Endometrial microvascular endothelial cells (primary cell): ENCODE results near the gene MSL1. TPM values are rescaled to one million over a fixed set of nuclear protein-coding genes. Genes with fewer than 3 reads are reported as not detected.

Experiments used
- in situ Hi-C: cut with HindIII; loops from 2 replicates; pipeline ENCODE4 v1.10.0; 2017; ENCODE audit warnings: low sequenced_read_pairs, low pct_unique_long_range_greater_than_20kb; ENCODE audit errors: inconsistent ontology term
- total RNA-seq: library from RNA; depleted of rRNA; stranded (reverse); fragments of >200 nt; gene quantifications from one replicate; pipeline ENCODE4 v1.2.3, GENCODE V29; 2015; ENCODE audit errors: inconsistent ontology term

The MSL1 gene
- total RNA-seq, 1 donor from 2014 or later: 78.9 TPM

DNA sequence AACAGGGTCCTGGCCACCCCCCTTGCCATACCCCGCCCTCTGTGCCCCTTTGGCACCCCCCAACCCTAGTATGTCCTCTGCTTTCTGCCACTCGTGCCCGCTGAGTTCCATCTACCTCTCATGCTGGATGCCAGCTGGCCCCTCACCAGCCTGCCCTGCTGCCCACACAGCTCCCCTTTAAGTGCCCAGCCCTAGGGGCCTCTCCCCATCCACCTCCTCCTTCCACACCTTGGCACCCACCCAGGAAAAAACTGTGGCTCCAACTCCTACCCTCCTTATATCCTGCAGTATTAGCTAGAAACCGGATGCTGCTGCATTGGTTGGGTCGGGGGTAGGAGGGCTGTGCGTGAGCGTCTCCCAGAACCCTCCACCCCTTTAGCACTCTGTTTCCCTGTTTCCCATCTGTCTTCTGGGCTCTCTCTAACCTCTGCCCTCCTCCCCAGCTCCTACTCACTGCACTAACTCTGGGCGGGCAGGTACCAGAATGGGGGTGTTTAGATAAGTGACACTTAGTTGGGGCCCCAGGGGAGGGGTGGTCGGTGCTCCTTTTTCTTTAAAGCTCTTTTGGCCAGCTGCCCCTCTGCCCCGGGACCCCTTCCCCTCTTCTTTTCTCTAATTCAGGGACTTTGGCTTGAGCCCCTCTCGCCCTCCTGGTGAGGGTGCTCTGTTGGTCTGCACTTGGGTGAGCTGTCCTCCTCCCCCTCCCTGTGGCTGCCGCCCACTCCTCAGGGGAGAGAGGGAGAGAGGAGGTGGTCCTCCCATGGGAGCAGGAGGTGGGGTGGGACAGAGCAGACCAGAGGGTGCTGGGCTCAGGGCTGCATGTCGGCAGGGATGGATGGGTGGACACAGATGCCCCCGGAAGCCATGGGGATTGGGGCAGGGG lies 31.3 kb upstream of the MSL1 start:
- in situ Hi-C loops: no loop called here

DNA sequence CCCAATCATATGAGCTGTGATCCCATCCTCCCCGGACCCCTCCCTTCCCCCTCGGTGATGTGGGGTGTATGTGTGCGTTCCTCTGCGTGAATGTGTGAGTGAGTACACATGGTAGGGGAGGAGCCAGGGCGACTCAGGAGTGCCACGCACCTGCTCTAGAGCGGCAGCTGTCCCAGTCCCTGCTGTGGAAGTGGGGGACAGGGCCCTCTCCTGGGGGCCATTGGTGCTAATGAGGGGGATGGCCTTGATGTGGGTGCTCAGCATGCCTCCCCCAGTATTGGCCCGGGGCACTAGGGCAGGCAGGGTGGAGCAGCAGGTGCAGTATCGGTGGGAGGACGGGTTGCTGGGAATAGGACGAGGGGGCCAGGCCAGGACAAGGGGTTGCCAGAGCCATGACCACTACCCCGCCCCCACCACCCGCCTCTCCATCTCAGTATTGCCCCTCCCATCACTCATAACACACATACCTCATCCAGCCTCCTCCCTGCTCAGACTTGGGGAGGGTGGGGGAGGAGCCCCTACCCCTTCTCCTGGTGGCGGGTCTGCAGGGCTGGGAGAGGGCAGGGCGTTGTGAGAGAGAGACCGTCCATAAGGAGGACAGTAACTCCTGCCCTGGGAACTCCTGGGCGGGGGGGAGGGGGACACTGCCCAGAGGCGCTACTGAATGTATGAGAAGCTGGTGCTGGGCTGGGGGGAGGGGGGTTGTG lies 29.9 kb upstream of the MSL1 start:
- in situ Hi-C loops: no loop called here

DNA sequence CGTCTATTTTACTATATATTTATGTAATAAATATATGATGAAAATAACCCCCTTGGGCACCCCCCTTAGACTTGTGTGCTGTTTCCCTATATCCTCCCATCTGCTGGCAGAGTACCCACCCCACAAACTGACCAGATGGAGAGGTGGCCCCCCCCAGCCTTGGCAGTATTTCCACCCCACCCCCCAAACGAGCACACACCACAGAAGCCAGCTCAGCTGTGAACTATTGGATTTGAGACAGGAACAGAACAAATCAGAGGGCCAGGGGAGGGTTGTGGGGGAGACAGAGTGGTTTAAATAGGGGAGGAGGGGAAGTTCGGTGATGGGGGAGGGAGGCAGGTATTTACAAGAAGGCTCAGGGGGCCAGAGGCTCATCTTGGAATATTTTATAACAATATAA lies 29.2 kb upstream of the MSL1 start:
- in situ Hi-C loops: no loop called here

DNA sequence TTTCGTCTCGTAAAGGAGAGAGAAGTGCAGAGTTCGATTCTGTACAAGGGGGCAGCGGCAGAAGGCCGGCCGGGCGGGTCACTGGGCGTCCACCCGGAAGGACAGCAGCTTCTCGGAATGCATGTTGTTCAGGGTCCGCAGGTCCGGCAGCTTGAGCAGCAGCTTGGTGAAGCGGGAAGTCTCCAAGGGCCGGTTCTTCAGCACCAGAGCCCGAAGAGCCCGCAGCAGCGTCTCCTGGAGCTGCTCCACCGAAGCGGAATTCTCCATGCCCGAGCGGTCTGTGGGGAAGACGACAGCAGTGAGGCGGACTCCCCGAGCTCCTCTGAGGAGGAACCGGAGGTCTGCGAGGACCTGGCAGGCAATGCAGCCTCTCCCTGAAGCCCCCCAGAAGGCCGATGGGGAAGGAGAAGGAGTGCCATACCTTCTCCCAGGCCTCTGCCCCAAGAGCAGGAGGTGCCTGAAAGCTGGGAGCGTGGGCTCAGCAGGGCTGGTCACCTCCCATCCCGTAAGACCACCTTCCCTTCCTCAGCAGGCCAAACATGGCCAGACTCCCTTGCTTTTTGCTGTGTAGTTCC lies 28.7 kb upstream of the MSL1 start:
- in situ Hi-C loops: no loop called here

DNA sequence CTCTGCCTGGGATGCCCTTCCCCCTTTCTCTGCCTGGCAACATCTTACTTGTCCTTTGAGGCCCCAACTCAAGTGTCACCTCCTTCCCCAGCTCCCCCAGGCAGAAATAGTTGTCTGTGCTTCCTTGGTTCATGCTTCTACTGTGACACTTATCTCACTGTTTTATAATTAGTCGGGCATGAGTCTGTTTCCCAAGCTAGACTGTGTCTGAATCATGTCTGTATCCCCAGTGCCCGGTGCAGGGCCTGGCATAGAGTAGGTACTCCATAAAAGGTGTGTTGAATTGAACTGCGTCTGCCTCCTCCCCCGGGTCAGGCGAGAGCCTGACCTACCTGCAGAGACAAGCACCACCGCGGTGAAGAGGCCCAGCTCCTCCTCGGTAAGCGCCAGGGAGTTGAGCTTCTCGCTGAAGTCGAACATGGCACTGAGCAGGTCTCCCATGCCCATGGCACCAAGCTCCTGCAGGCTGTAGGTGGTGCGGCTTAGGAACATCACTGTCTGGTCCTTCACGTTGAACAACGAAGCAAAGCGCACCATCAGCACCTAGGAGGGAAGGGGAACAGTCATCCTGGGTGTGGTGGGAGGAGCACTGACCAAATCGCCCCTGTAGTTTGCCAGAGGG lies 28.1 kb upstream of the MSL1 start:
- in situ Hi-C loops: no loop called here

DNA sequence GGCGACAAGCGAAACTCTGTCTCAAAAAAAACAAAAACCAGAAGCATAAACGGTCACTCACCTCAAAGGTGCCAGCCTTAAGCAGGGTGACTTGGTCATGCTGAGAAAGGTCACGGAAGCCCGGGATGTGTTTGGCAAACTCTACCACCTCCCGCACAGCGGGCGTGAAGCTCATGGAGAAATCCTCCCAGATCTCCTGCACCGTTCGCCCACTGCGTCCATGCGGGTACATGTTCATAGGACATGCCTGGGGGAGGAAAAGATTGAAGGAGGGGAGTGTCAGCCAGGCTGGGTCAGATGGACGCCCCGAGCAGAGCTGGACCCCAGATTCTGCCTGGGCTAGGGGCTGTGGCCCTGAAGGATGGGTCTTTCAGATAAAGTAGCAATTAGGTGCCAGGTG lies 26.9 kb upstream of the MSL1 start:
- in situ Hi-C loops: no loop called here

DNA sequence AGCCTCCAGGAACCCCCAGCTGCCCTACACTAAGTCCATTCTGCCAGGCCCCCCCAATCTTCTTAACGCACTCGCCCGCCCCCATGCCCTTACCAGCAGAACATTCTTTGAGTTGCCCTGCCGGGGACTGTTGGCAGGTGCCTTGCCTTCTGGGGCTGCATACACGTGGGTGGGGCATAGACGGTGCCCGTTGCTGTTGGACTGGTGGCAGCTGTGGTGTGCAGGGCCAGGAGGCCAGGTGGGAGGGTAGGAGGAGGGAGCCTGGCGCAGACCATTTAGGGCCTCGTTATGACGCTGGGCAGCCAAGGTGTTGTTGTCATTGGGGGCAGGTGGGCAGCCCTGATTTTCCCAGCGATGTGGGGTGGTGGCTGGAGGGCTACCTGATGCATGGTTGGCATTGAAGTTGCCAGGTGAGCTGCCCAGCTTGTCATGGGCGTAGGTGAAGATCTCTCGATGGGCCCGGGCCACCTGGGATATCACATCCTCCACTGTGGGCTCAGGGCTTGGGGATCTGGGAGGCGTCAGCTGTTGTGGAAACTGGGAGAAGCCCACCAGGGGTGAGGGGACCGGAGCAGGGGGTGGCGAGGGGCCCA lies 26.3 kb upstream of the MSL1 start:
- in situ Hi-C loops: no loop called here

DNA sequence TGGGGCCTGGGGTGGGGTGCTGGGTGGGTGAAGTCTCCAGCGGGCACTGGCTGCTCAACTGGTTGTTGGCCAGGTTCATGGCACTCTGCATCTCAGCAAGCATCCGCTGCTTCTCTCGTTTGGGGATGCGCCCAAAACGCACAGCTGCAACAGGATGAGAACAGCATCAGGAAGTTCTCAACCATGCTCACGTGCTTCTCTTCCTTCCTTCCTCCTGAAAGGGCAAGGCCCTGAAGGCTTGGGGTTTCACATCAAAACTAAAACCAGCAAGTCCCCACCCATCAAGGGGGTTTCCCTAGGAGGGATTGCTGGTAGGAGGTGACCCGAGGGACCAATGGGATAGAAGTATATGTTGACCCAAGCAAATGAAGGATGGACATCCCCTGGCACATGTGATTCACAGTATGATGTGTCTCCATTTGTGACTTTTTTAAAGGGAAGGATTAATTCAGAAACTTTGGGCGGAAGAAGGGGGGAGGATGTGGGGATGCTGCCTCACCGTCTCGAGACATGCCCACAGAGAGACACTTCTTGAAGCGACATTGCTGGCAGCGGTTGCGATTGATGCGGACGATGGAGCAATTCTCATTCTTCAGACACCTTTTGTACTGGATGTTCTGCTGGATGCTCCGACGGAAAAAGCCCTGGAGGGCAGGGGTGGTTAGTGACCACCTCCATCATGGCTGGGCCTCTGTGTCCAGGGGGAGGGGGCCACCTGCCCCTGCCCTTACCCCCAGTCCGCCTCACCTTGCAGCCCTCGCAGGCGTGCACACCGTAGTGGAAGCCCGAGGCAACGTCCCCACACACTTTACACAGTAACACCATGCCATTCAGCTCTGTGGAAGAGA lies 25.6 kb upstream of the MSL1 start:
- in situ Hi-C loops: no loop called here

DNA sequence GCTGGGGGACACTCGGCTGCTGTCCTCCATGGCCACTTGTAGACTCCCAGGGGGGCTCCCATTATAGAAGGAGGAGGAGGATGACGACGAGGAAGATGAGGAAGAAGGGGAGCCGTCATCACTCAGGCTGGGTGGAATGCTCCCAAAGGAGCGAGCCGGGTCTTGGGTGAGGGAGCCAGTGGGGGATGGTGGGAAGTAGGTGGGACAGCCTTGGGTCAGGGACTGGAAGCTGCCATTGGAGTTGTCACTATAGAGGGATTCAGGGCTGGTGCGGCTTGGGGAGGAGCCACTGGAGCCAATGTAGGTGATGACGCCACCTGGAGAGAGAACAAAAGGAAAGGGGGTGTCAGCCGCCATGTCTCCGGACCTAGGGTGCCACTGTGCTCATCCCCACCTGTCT lies 24.7 kb upstream of the MSL1 start:
- in situ Hi-C loops: no loop called here

DNA sequence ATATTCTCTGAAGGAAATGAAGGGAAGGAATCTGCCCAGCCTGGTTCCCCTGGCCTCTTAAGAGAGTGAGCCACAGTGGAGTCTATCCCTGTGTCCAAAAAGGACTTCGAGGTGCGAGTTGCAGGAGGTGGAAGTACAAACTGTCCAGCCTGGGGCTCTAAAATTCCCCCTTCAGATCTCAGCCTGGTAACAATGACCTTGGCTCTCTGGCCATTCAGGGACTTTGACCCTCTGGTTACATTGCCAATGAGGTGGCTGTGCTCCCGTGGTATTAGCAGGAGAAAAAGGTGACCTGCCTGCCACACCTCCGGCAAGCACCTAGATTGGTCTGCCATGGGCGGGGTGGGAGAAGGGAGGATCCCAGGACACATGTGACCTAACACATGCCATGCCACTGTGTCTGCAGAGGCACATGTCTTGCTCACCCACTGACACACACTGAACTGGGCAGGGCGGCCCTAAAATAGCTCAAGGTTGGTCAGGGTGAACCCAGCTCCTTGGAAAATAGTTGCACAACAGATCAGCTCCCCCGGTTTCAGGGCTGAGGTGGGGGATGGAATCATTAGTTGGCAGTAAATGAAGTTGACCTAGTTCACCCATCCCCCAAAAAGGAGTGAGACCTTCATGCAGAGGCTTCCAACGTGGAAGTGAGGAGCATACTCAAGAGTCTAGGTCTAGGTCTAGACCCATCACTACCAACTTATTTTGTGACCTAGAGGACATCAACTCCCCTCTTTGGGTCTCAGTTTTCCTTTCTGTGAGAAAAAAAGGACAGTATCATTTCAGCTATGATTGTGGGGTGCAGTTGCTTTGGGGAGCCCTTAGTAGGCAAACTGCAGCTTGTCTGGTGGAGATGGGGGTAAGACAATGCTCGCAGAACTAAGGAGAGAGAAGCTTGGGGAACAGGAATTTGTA lies 23.6 kb upstream of the MSL1 start:
- in situ Hi-C loops: no loop called here

DNA sequence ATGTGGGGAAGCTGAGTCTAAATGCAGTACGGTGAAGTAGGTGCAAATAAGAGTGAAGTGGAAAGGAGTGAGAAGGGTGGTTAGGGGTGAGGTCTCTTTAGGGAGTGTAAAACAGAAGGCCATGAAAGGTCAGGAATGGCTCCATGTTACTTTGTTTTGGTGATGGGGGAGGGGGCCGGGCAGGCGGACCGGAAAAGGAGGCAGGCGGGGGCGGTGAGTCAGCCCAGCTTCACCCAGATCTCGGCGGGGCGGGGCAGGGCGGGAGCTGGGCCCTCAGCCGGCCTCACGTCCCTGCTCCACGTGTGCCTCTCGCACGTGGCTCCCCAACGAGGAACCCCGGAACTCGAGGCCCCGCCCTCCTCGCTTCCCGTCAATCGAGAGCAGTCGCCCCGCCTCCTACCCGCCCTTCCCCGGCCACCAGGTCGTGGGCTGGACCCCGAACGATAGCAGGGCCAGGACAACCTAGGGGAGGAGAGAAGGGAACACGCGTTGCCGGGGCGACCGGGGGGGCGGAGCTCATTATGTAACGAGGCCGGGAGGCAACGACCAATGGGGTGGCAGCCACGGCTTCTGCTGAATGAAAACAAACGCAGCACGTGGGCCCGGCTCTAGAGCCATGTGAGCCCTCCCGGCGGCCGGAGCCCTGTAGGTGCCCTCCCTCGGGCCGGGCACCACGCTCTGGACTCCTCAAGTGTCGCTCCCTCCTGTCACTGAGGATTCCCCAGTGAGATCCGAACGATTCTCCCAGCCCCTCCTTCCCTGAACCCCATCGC lies 22.7 kb upstream of the MSL1 start:
- in situ Hi-C loops: no loop called here

DNA sequence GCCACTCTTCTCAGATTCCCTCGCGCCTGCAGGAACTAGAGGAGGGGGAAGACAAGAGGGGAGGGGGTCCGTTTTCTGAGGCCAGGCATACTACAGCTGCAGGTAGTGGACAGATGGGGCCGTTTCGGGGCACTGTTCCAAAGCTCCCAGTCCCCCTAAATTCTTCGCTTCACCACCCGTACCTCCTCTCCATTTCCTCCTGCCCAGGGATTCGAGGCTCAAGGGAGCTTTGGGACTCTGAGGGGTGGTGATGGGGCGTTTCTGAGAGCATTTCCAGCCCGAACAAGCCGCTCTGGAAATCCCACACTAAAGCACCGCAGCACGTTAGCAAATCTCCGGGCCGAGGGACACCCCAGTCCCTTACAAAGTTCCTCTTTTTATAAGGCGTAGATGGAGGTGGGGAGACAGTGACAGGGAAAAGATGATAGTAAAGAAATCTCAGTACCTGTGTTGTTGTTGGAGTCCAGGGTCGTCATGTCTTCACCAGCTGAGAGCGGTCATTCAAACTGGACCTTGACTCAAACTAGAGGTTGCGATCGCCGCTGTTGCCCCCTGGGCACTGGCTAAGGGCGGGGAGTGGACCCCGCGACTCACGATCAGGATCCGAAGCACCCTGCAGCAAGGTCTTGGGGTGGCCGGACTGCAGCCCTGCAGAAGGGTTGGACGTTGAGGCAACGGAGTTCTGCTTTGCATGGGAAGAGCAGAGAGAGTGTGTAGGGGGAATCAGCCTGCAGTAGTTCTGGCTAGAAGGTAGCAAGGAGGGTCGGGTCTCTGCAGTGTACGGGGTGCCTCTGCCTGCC lies 22.0 kb upstream of the MSL1 start:
- in situ Hi-C loops: no loop called here

DNA sequence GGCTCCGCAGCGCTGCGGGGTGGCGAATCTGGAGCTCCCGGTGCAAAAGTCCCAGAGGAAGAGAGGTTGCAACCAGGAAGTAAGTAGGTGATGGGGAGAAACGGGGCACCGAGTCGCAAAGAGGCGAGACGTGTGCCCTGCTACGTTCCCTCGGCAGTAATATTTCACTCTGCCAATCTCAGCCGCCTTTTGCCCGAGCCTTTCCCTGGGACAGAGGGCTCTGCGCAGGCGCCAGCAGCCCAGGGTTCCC lies 21.4 kb upstream of the MSL1 start, which contains the start of gene NR1D1:
Gene NR1D1 (minus strand): TSS at position 171 of the 250 bp plus-strand sequence. CDS start 495 bp downstream, outside the sequence.
- in situ Hi-C loops: no loop called here

DNA sequence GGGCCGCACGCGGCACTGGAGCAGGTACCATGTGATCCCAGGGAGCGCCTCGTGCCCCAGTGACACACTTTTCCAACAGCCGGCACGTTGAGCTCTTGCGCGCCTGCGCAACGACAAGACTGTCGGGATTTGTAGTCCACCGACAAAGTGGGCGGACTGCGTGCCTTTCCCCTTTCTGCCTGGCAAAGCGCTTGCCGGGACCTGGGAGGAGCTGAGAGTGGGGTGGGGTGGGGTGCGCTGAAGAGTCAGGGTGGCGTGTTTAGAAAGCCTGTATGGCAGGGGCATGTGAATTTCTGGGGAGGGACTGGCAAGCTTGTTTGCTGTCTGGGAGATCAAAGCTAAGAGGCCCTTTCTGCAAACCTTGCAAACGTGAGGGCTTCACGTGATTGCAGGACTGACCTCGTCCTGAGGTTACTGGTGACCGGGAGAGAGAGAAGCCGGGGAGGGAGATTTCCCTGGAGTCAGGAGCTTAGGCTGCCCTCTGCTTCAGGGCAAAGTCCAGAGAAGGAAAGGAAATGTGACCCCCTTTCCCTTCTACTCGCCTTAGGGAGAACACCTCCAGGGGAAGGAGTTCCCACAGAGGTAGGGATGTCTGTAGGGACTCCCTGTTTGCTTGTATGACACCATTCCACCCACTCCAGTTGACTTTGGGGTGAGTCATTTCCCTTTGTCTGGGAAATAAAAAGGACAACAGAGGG lies 21.0 kb upstream of the MSL1 start:
- in situ Hi-C loops: no loop called here

DNA sequence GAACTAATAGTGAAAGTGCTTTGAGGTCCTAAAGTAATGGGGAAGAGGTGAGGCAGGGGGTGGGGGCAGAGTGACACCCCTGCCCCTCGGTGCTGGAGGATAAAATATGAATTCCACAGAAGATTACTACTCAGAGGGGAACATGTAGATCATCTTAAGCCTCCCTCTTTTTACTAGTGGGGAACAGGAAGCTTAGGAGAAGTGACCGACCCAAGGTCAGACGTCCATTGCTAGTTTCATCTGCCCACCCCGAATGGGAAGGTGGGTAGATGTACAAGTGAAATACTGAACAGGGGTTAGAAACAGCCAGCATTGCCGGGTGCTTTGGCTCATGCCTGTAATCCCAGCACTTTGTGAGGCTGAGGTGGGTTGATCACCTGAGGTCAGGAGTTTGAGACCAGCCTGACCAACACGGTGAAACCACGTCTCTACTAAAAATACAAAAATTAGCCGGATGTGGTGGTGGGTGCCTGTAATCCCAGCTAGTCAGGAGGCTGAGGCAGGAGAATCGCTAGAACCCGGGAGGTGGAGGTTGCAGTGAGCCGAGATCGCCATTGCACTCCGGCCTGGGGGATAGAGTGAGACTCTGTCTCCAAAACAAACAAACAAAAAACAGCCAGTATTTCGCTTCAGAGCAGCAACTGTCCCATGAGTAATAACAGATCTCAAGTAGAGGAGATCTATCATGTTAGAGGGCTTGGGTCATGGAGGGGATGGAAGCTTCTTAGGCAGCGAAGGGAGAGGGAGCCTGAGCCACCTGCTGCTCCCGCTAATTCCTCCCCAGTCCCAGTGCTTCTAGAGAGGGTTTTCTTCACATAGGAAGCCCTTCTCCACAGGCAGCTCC lies 20.2 kb upstream of the MSL1 start:
- in situ Hi-C loops: no loop called here
